ENCODE results near the gene GABARAP. TPM values are rescaled to one million over a fixed set of nuclear protein-coding genes. Genes with fewer than 3 reads are reported as not detected.

The GABARAP gene
- total and polyA plus RNA-seq, 2 of the 13 experiments (the other 11 are each of a cell fraction or from before 2014, with no cell fraction given), result 161 to 310 TPM

GRCh38 chr17:7252176-7253043, 10.2 kb upstream of the GABARAP start, which contains the start of gene ELP5 (continued):
- peak; percentile 76 for TF ChIP-seq MED1 (CRISPR knock-in tag; IDR thresholded peaks at IDR 0.05)
- peak; percentile 90 for TF ChIP-seq FOXC1 (CRISPR knock-in tag; IDR thresholded peaks at IDR 0.05; ENCODE audit: borderline replicate concordance)
- TF ChIP-seq NR3C1 (CRISPR knock-in tag; IDR thresholded peaks at IDR 0.05), result no peak
- peak; percentile 16; the same call in 1 of the 2 replicates for TF ChIP-seq ARID3A (IDR thresholded peaks at IDR 0.05; ENCODE audit: low read depth, low read length)
- no peak for TF ChIP-seq CEBPG (CRISPR knock-in tag; IDR thresholded peaks at IDR 0.05)
- TF ChIP-seq TOPORS (CRISPR knock-in tag; IDR thresholded peaks at IDR 0.05), result no peak
- TF ChIP-seq ARNT (IDR thresholded peaks at IDR 0.05), result no peak
- peak; percentile 89 for TF ChIP-seq PHF20 (CRISPR knock-in tag; IDR thresholded peaks at IDR 0.05)
- no peak for TF ChIP-seq SIX1 (CRISPR knock-in tag; IDR thresholded peaks at IDR 0.05; ENCODE audit: borderline replicate concordance)
- TF ChIP-seq HMGA1 (CRISPR knock-in tag; conservative IDR thresholded peaks at IDR 0.05), result no peak
- TF ChIP-seq ARID2 (CRISPR knock-in tag; IDR thresholded peaks at IDR 0.05; ENCODE audit: borderline replicate concordance), result no peak
- TF ChIP-seq ZNF563 (CRISPR knock-in tag; IDR thresholded peaks at IDR 0.05), result peak; percentile 57
- no peak for TF ChIP-seq ZNF558 (CRISPR knock-in tag; IDR thresholded peaks at IDR 0.05; ENCODE audit: borderline replicate concordance)
- no peak for TF ChIP-seq CREB3 (CRISPR knock-in tag; IDR thresholded peaks at IDR 0.05)
- TF ChIP-seq ZNF766 (CRISPR knock-in tag; IDR thresholded peaks at IDR 0.05; ENCODE audit: borderline replicate concordance), result 0 out of 2 replicates have a peak, but pooled peaks have one; percentile 23
- TF ChIP-seq ZFAT (CRISPR knock-in tag; conservative IDR thresholded peaks at IDR 0.05), result no peak
- TF ChIP-seq KDM2A (CRISPR knock-in tag; IDR thresholded peaks at IDR 0.05; ENCODE audit: borderline replicate concordance, low read depth), result peak; percentile 86; the same call in 1 of the 2 replicates
- TF ChIP-seq ZNF510 (CRISPR knock-in tag; IDR thresholded peaks at IDR 0.05; ENCODE audit: low read depth), result no peak
- 0 out of 2 replicates have a peak, but pooled peaks have one; percentile 49 for TF ChIP-seq KDM4B (CRISPR knock-in tag; IDR thresholded peaks at IDR 0.05)
- TF ChIP-seq RAD21 (CRISPR knock-in tag; IDR thresholded peaks at IDR 0.05), result peak; percentile 59
- peak; percentile 61 for TF ChIP-seq ZBTB38 (CRISPR knock-in tag; IDR thresholded peaks at IDR 0.05)
- TF ChIP-seq PBX3 (CRISPR knock-in tag; IDR thresholded peaks at IDR 0.05; ENCODE audit: borderline replicate concordance), result no peak
- peak; percentile 66; the same call in 1 of the 2 replicates for TF ChIP-seq ZNF710 (CRISPR knock-in tag; IDR thresholded peaks at IDR 0.05; ENCODE audit: borderline replicate concordance)
- TF ChIP-seq ARNTL (CRISPR knock-in tag; IDR thresholded peaks at IDR 0.05), result 0 out of 2 replicates have a peak, but pooled peaks have one; percentile 11
- no peak for TF ChIP-seq ZNF652 (CRISPR knock-in tag; IDR thresholded peaks at IDR 0.05; ENCODE audit: borderline replicate concordance, low read depth)
